Effector memory CD4-positive, alpha-beta T cell (primary cell): Measurements from ENCODE around the gene ZDHHC14.

Experiments
- DNase-seq, 3 donors: peaks; one replicate each; pipeline ENCODE4 v3.0.0-alpha.2; 2020
- H3K27ac ChIP-seq: 2 replicates; pipeline ENCODE4 v1.7.0; 2013; ENCODE audit warnings: mild to moderate bottlenecking, low read length, moderate library complexity; ENCODE audit not compliant: insufficient read depth, poor library complexity, severe bottlenecking
- H3K27me3 ChIP-seq: replicated peaks from 2 replicates; pipeline ENCODE4 v1.7.0; 2013; ENCODE audit warnings: mild to moderate bottlenecking, low read length; ENCODE audit not compliant: insufficient read depth, control insufficient read depth, poor library complexity, severe bottlenecking
- H3K36me3 ChIP-seq: 2 replicates; pipeline ENCODE4 v1.7.0; 2013; ENCODE audit warnings: mild to moderate bottlenecking, low read length, moderate library complexity; ENCODE audit not compliant: control insufficient read depth, insufficient read depth
- H3K4me1 ChIP-seq: 2 replicates; pipeline ENCODE4 v1.7.0; 2013; ENCODE audit warnings: low read length, mild to moderate bottlenecking; ENCODE audit not compliant: control insufficient read depth, insufficient read depth, poor library complexity, severe bottlenecking
- H3K4me3 ChIP-seq: 2 replicates; pipeline ENCODE4 v1.7.0; 2013; ENCODE audit warnings: low read length, low read depth, mild to moderate bottlenecking; ENCODE audit not compliant: insufficient read depth, poor library complexity, severe bottlenecking
- H3K9me3 ChIP-seq: 2 replicates; pipeline ENCODE4 v1.7.0; 2013; ENCODE audit warnings: mild to moderate bottlenecking, low read length, moderate library complexity; ENCODE audit not compliant: control insufficient read depth

The ZDHHC14 gene

DNA sequence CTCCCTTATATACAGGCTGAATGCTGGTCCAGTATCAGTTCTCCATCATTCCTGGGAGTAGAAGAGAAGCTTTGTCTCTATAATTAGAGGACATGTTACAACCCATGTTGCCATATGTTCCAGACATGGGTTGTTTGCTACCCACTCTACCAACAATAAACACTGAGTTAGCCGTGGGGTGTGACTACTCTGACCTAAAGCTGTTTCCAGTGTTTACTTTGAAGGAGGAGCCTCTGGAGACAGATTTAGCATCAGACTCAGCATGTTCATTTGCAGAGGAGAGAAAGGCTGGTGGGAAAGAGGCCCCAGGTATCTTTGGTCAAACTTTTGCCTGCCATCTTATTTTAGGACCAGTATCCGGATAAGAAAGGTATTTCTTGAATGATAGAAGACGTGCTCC, 284.2 kb downstream of the ZDHHC14 start:
- H3K4me3 ChIP-seq: no peak overlapping the region
- no peak overlapping the region for H3K27ac ChIP-seq
- no peak for DNase-seq
- H3K27me3 ChIP-seq: no peaks in the 10 kb centered on the region
- no peaks in the 10 kb centered on the region for H3K9me3 ChIP-seq
- no peaks in the 10 kb centered on the region for H3K4me1 ChIP-seq
- no peaks in the 10 kb centered on the region for H3K36me3 ChIP-seq

- H3K27me3 ChIP-seq: no peaks in the 10 kb centered on the region
- H3K4me1 ChIP-seq: no peaks in the 10 kb centered on the region
- H3K9me3 ChIP-seq: no peaks in the 10 kb centered on the region
- no peak overlapping the region for H3K27ac ChIP-seq
- DNase-seq: no peak
- no peak overlapping the region for H3K4me3 ChIP-seq
- H3K36me3 ChIP-seq: no peaks in the 10 kb centered on the region
These were observed 285.7 kb downstream of the ZDHHC14 start for GRCh38 chr6:157666729-157667128.

DNA sequence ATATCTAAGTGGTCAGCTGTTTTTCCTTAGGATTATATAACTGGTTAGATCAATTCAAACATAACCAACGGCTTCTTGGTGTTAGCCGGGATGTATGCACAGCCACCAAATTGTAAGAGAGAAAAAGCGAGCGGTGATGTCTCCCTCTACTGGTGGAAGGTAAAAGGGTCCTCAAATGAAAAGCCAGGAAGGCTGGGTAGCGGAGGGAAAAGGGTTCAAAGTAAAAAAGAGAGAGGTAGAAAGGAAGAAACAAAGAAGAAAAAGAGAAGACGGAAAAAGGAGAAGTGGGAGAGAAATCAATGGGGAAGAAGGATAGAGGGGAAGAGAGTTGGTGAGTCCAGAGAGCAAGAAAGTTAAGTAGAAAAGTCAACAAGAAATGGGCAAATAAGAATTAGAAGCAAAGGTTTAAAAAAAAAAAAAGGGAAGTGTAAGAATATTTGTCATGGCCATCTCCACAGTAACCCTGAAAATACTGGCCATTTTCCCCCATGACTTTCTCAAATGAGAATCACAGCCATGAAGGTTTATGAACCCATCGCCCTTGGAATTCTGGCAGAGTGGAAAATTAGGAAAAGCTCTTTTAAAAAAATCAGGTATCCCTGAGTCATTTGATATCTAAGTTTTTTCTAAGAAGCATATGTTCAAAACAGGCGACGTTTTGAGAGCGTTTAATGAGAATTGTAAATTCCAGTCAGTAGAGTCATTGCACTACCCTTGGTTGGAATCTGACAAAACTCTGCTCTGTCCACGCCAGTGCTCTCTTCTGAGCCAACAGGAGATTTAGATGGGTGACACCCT, 286.4 kb downstream of the ZDHHC14 start:
- H3K27ac ChIP-seq: no peak overlapping the region
- peak; percentile 4 to 25 (median 7) for DNase-seq

GRCh38 chr6:157668009-157668401, 287.0 kb downstream of the ZDHHC14 start:
- Histone ChIP-seq H3K4me1 (no peaks in the 10 kb centered on the region), H3K27me3 (no peaks in the 10 kb centered on the region), H3K27ac (no peak overlapping the region), H3K4me3 (no peak overlapping the region), H3K9me3 (no peaks in the 10 kb centered on the region), H3K36me3 (no peaks in the 10 kb centered on the region)
- DNase-seq: no peak

More for the DNA sequence above, 286.4 kb downstream of the ZDHHC14 start:
- Histone ChIP-seq H3K4me3 (no peak overlapping the region), H3K4me1 (no peaks in the 10 kb centered on the region), H3K36me3 (no peaks in the 10 kb centered on the region), H3K9me3 (no peaks in the 10 kb centered on the region), H3K27me3 (no peaks in the 10 kb centered on the region)

DNA sequence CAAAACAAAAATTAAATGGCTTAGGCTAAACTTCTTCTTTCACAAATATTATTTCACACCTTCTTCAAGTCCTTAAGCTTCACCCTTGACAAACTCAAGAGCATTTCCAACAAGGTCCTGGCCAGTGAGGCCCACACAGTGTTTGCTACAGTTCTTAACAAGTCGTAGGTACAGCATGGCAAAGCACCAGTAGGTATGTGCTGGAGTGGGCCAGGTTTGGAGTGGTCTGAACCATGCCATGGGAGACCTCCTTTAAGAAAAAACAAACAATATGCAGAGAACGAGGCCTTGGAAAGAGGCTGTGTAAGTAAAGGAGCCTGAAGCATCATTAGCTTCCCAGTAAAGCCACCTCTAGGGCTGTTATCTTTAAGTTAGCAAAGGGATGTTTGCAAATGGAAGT, 287.7 kb downstream of the ZDHHC14 start:
- Histone ChIP-seq H3K36me3 (no peaks in the 10 kb centered on the region), H3K27ac (no peak overlapping the region), H3K27me3 (no peaks in the 10 kb centered on the region), H3K4me1 (no peaks in the 10 kb centered on the region), H3K9me3 (no peaks in the 10 kb centered on the region), H3K4me3 (no peak overlapping the region)
- no peak for DNase-seq

- H3K27ac ChIP-seq: no peak overlapping the region
- no peaks in the 10 kb centered on the region for H3K27me3 ChIP-seq
- no peaks in the 10 kb centered on the region for H3K36me3 ChIP-seq
- H3K4me3 ChIP-seq: no peak overlapping the region
- no peaks in the 10 kb centered on the region for H3K4me1 ChIP-seq
- DNase-seq: no peak
- no peaks in the 10 kb centered on the region for H3K9me3 ChIP-seq
These were observed 288.3 kb downstream of the ZDHHC14 start for GRCh38 chr6:157669323-157669722.

- no peak for DNase-seq
- no peaks in the 10 kb centered on the region for H3K27me3 ChIP-seq
- H3K4me3 ChIP-seq: no peak overlapping the region
- no peaks in the 10 kb centered on the region for H3K9me3 ChIP-seq
- H3K27ac ChIP-seq: no peak overlapping the region
- no peaks in the 10 kb centered on the region for H3K4me1 ChIP-seq
- no peaks in the 10 kb centered on the region for H3K36me3 ChIP-seq
These were observed 288.8 kb downstream of the ZDHHC14 start for GRCh38 chr6:157669747-157670216.

DNA sequence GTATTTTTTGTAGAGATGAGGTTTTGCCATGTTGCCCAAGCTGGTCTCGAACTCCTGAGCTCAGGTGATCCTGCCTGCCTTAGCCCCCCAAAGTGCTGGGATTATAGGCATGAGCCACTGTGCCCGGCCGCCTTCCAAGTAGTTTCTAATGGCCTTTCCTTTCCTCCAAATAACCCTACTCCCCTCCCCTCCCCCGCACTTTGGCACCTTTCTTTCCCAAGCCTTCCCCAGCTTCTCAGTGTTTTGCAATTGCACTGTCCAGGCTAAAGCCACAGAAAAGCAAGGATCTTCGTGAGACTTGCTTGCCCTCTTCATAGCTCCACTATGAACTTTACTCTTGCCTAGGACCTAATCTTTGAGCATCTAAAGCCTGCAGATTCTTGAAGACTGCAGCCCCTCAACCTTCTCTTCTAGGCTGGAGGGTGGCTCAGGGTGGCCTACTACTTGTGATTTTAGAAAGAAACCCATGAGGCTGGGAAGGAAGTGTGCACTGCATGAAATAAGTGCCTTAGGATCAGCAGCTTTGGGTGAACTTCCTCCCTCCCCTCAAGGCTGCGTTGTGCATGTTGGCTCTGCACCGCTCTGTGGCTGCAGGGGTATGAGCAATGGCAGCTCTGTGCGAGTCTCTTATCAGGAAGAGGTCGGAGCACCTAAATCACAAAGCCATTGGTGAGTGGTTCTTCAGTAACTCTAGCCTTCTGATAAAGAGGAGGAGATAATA, 289.6 kb downstream of the ZDHHC14 start:
- H3K36me3 ChIP-seq: no peaks in the 10 kb centered on the region
- DNase-seq: no peak
- H3K4me3 ChIP-seq: no peak overlapping the region
- H3K27me3 ChIP-seq: no peaks in the 10 kb centered on the region
- H3K4me1 ChIP-seq: no peaks in the 10 kb centered on the region
- no peak overlapping the region for H3K27ac ChIP-seq
- no peaks in the 10 kb centered on the region for H3K9me3 ChIP-seq

DNA sequence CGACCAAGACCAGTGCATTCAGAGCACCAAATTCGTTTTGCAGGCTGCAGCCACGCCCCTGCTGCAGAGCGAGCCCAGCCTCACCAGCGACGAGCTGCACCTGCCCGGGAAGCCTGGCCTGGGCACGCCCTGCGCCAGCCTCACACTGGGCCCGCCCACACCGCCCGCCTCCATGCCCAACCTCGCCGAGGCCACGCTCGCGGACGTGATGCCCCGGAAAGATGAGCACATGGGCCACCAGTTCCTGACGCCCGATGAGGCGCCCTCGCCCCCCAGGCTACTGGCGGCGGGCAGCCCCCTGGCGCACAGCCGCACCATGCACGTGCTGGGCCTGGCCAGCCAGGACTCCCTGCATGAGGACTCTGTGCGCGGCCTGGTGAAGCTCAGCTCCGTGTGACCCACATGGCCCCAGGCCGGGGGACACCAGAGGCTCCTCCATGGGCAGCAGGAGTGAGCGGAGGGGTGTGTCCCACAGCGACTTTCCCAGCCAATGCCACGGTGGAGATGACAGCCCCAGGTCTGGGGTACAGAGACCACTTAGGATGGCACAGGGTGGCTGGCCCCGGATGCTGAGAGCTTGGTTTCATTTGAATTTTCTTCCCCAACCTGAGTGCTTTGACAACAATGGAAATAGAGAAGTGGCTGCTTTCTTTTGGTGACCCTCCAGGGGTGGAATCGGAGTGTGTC, 291.9 kb downstream of the ZDHHC14 start:
- H3K27me3 ChIP-seq: no peaks in the 10 kb centered on the region
- no peak for DNase-seq
- H3K36me3 ChIP-seq: no peaks in the 10 kb centered on the region
- H3K27ac ChIP-seq: no peak overlapping the region
- no peaks in the 10 kb centered on the region for H3K9me3 ChIP-seq
- H3K4me1 ChIP-seq: no peaks in the 10 kb centered on the region
- no peak overlapping the region for H3K4me3 ChIP-seq

DNA sequence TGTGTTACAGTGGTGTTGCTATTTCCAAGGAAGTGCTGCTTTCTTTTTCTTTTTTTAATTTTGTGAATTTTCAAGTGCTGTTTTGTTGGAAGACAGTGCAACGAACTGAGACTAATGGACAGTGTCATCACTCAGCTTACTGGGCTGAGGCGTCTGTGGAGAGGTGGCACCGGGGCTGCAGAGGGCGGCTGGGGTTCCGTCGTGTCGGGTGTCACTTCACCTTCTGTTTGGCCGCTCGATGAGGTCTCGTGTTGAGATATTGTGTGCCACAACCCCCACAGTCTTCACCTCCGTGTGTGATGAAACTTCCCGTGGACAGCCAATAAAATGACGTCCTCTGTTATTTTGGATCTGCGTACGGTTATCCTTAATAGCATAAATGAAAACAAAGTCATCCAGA, 292.6 kb downstream of the ZDHHC14 start:
- Histone ChIP-seq H3K4me1 (no peaks in the 10 kb centered on the region), H3K27ac (no peak overlapping the region), H3K4me3 (no peak overlapping the region), H3K9me3 (no peaks in the 10 kb centered on the region), H3K27me3 (no peaks in the 10 kb centered on the region), H3K36me3 (no peaks in the 10 kb centered on the region)
- DNase-seq: no peak
